ENCODE measurements around the gene MB. TPM values are rescaled to one million over a fixed set of nuclear protein-coding genes. Genes with fewer than 3 reads are reported as not detected.

Gene MB
- total RNA-seq, 1 experiment from 2014 or later, result 0.77 TPM

- no peak overlapping the region for H3K4me3 ChIP-seq (ENCODE audit: low read depth, low read length)
- Mint-ChIP-seq H3K27me3 (ENCODE audit: insufficient read depth, unreplicated experiment) (no peaks in the 10 kb centered on the region), H3K9me3 (ENCODE audit: unreplicated experiment) (no peaks in the 10 kb centered on the region), H3K36me3 (ENCODE audit: insufficient read depth, unreplicated experiment) (no peaks in the 10 kb centered on the region), H3K4me1 (ENCODE audit: low read depth, unreplicated experiment) (peaks cover 4% of the 10 kb centered on the region), H3K4me3 (ENCODE audit: unreplicated experiment) (no peak overlapping the region), H3K27ac (ENCODE audit: unreplicated experiment) (no peak overlapping the region)
- TF ChIP-seq CTCF (IDR thresholded peaks at IDR 0.05; ENCODE audit: insufficient read depth in 1 of 2, low read depth in 1 of 2, low read length in 1 of 2, severe bottlenecking in 1 of 2, unreplicated experiment in 1 of 2), result no peak
- no peak for DNase-seq
- POLR2A ChIA-PET, result no interaction called here
- intact Hi-C loops (cut with micrococcal nuclease; ENCODE audit: unreplicated experiment), result loop anchor here (5.0 kb wide), 1 partner anchor 43 kb away; no protein-coding TSS in a partner anchor
- no peaks in the 10 kb centered on the region for H3K4me1 ChIP-seq
- H3K27me3 ChIP-seq (replicated peaks; ENCODE audit: control insufficient read depth, insufficient read depth, low read length), result no peaks in the 10 kb centered on the region
- no TSS peak for BruUV-seq (replicated peaks)
- H3K9me3 ChIP-seq, result no peaks in the 10 kb centered on the region
- no peaks in the 10 kb centered on the region for H3K36me3 ChIP-seq (ENCODE audit: control insufficient read depth, insufficient read depth, low read length)
- CTCF ChIA-PET, result interaction anchor here (1.1 kb wide), 1 partner anchor 149 kb away, joined by 4 read pairs; no protein-coding TSS in a partner anchor
Measured at GRCh38 chr22:35580351-35581022, 36.6 kb downstream of the MB start.

DNA sequence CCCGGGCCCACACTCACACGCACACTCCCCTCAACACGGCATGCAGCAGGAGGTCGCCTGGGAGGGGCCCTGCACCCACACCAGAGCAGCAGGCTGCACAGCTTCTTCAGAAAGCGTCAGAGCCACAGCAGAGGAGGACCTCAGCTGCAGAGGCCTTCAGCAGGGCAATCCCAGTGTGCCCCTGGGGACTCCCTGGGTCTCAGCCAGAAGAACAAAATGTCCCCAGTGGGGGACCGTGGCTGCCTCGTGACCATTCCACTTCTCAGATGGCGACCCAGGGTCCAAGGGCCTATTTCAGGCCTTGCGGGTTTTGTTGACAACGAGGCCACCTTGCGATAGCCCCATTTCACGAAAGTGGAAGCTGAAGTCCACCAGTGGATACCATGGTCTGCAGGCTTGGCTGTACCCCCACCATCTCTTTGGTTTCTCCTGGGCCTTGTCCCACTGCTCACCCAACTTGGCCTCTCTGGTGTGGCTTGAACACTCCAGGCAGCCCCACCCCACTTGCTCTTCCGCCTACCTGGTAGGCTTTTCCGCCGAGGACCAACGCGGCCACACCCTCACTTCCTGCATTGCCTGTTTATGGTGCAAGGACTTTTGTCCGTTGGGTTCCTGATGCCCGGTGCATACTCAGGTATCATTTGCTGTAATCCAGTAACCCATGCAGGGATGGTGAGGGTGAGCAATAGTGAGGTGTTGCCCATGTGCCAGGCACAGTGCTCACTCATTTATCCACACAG is 38.1 kb downstream of the MB start:
- Mint-ChIP-seq H3K36me3 (ENCODE audit: insufficient read depth, unreplicated experiment) (no peaks in the 10 kb centered on the region), H3K9me3 (ENCODE audit: unreplicated experiment) (no peaks in the 10 kb centered on the region), H3K27ac (ENCODE audit: unreplicated experiment) (no peak overlapping the region), H3K4me3 (ENCODE audit: unreplicated experiment) (no peak overlapping the region), H3K4me1 (ENCODE audit: low read depth, unreplicated experiment) (peaks cover 4% of the 10 kb centered on the region), H3K27me3 (ENCODE audit: insufficient read depth, unreplicated experiment) (no peaks in the 10 kb centered on the region)
- no peak for DNase-seq
- Histone ChIP-seq H3K4me1 (no peaks in the 10 kb centered on the region), H3K4me3 (ENCODE audit: low read depth, low read length) (no peak overlapping the region), H3K27me3 (replicated peaks; ENCODE audit: control insufficient read depth, insufficient read depth, low read length) (no peaks in the 10 kb centered on the region), H3K9me3 (no peaks in the 10 kb centered on the region), H3K36me3 (ENCODE audit: control insufficient read depth, insufficient read depth, low read length) (no peaks in the 10 kb centered on the region)
- ChIA-PET CTCF (no interaction called here), POLR2A (no interaction called here)
- no peak for TF ChIP-seq CTCF (IDR thresholded peaks at IDR 0.05; ENCODE audit: insufficient read depth in 1 of 2, low read depth in 1 of 2, low read length in 1 of 2, severe bottlenecking in 1 of 2, unreplicated experiment in 1 of 2)
- BruUV-seq (replicated peaks), result no TSS peak
- intact Hi-C loops (cut with micrococcal nuclease; ENCODE audit: unreplicated experiment), result no loop called here

- no peak for DNase-seq
- POLR2A ChIA-PET, result no interaction called here
- no TSS peak for BruUV-seq (replicated peaks)
- no peak for TF ChIP-seq CTCF (IDR thresholded peaks at IDR 0.05; ENCODE audit: insufficient read depth in 1 of 2, low read depth in 1 of 2, low read length in 1 of 2, severe bottlenecking in 1 of 2, unreplicated experiment in 1 of 2)
- intact Hi-C loops (cut with micrococcal nuclease; ENCODE audit: unreplicated experiment), result no loop called here
- Mint-ChIP-seq H3K4me1 (ENCODE audit: low read depth, unreplicated experiment) (no peaks in the 10 kb centered on the region), H3K36me3 (ENCODE audit: insufficient read depth, unreplicated experiment) (no peaks in the 10 kb centered on the region), H3K27ac (ENCODE audit: unreplicated experiment) (no peak overlapping the region), H3K4me3 (ENCODE audit: unreplicated experiment) (no peak overlapping the region), H3K27me3 (ENCODE audit: insufficient read depth, unreplicated experiment) (no peaks in the 10 kb centered on the region), H3K9me3 (ENCODE audit: unreplicated experiment) (no peaks in the 10 kb centered on the region)
- H3K4me3 ChIP-seq (ENCODE audit: low read depth, low read length), result no peak overlapping the region
- no peaks in the 10 kb centered on the region for H3K27me3 ChIP-seq (replicated peaks; ENCODE audit: control insufficient read depth, insufficient read depth, low read length)
- H3K4me1 ChIP-seq, result no peaks in the 10 kb centered on the region
- no peaks in the 10 kb centered on the region for H3K36me3 ChIP-seq (ENCODE audit: control insufficient read depth, insufficient read depth, low read length)
- CTCF ChIA-PET, result no interaction called here
- H3K9me3 ChIP-seq, result no peaks in the 10 kb centered on the region
Measured at GRCh38 chr22:35577799-35578659, 39.1 kb downstream of the MB start.

Data from Caco-2 (cell line).